Stimulated activated CD4-positive, alpha-beta T cell treated with anti-CD3 and anti-CD28 coated beads, Interleukin-2, amount 100 ng/mL, for 48 hours (primary cell): ENCODE data around the gene MYO19.
"Not testable (repeated sequence)": the region's sequence is repeated elsewhere in the genome, so short reads cannot be mapped to it uniquely, and the experiment has no call there.

ENCODE experiments used
- DNase-seq, 2 donors: peaks; one replicate each; pipeline ENCODE4 v3.0.0-alpha.2; 2020

The MYO19 gene

DNA sequence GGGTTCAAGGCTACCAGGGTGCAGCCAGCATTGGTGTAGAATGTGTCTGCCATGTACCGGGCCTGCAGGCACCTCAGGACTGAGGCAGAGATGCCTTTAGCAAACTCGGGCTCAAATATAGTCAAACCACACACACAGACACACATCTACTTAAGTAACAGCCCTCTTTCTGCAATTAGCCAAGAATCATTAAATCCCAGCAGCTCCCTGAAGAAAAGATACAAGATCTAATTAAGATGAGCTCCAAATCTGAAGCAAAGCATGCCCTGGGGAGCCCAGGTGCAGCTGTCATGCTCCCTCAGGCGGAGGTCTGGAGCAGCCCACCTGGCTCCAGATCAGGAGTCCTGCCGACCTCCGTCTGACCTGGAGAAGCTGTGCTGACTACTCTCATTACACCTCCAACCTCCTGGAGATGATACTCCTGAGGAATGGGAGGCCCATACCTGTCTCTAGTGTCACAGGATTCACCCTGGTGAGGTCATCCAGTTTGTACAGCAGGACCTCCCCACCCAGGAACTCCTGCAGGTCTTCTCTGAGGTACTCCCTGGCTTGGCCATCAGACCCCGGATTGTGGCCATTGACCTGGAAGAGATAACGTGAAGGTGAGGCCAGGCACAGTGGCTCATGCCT, 6.9 kb downstream of the MYO19 start:
- DNase-seq: no peak

GRCh38 chr17:36525888-36526287, 8.8 kb downstream of the MYO19 start:
- no peak for DNase-seq

DNA sequence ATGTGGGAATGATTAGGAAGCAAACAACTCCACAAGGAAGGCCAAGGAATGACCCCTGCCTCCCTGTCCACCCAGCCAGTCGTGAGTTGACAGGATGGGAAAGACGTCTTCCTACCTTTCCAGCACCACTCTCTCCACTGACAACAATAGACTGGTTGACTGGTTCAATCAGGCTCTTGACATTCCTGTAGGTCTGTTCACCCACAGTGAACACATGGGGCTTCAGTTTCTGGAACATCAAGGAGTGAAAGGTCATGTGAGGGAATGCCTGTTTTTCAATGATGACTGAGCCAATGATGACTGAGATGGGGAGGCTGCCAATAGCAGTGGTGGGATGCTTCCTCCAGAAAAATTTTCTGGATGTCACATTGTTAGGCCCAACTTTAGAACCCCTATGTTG, 9.6 kb downstream of the MYO19 start:
- no peak for DNase-seq

DNA sequence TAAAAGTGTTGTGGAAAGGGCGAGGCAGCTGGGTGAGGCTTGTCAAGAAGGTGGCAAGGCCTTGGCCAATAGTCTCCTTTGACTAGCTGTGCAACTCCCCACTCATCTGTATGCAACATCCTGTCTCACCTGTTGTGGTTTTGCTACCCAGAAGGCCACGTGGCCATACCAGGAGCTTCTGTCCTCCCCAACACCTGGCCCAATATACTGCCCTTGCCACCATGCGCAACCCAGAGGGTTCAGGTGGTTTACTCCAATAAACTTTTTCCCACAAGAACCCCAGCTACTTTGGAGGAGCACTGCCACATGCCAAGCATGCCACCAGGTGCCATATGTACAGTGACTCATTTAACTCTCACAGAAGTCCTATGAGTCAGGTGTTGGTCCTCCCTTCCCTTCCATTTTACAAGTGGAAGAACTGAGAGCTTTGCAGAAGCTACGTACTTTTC, 10.2 kb downstream of the MYO19 start:
- DNase-seq: no peak

GRCh38 chr17:36523113-36523512, 11.6 kb downstream of the MYO19 start:
- no peak for DNase-seq

DNA sequence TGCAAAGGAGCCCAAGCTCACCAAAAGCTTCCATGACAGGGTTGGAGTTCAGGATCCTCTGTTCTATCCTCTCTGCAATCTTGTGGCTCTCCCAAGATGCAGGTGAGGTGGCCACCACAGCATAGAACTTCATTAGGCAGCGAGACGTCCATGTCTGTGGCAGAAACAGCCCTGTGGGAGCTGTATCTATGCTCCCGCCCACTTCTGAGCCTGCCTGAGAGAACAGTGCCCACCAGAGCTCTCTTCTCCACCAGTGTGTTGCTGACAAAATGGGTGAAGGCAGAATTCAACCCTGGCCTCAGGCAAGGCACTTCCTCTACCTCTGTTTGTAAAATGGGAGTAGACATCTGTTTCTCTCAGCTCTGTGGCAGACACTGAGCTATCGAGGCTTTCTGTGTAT, 18.8 kb downstream of the MYO19 start:
- DNase-seq: no peak

DNA sequence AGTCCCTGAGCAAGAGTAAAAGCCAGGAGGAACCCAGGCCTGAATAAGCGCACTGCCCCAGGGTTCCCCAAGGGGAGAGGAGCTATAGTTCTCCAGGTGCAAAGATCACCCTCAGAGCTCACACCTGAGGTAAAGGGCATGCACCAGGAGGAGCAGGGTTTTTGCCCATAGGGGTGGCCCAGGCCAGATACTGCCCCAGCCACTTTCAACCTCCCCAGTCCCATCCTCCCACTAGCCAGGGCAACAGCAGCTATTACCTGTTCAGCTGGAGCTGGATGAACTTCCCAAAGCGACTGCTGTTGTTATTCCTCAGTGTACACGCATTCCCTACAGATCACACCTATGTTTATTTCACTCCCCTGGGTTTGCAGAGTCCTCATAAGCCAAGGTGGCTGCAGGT, 19.8 kb downstream of the MYO19 start:
- no peak for DNase-seq

DNA sequence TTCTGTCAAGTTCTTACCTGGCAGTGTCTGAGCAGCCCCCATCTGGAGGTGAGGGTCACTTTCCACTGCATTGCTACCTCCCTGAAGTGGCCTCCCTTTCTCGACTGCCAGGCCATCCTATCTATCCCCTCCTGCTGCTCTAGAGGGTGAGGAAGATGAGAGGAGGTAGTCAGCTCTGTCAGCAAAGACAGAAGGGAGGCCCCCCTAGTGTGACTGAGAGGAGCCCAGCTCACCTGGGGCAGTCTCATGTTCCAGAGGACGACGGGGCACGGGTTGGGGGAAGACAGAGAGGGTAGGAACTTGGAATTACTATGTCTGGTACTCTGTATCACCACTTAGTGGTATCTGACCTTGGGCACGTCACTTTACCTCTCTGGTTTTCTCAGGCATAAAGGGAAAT, 22.0 kb downstream of the MYO19 start:
- no peak for DNase-seq

- no peak for DNase-seq
These were observed 23.5 kb downstream of the MYO19 start for GRCh38 chr17:36511216-36511615.

- no peak for DNase-seq
These were observed 24.0 kb downstream of the MYO19 start for GRCh38 chr17:36510636-36511035.

DNA sequence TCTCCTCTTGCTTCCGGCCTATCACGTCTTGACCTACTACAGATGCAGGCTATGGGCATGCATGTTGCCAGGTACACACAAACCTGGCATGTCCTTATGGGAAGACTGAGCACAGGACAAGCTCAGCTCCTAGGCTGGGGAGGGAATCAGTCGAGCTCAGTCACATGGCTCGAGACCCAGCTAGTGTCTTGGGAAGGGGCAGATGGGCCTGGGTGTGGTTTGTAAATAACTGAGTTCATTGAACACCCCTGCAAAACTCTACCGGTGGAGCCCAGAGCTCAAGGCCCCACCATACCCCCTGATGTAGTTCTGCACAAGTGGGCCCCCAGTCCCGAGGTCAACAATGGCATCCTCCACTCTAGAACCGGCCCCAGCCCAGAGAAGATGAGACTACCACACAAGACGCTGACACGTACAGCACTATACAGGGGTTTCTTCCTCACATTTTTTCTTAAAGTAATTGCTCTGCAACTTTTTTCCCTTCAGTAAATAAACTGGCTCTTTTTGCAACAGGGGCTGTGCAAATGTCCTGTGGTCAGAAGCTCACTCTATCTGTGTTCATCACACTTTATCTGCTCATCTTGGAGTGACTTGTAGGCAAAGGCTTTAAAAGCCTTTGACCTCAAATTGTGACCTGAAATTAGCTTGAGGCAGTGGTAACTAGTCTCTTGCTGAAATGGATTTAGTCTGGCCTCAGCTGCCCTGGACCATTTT, 25.2 kb downstream of the MYO19 start:
- no peak for DNase-seq

DNA sequence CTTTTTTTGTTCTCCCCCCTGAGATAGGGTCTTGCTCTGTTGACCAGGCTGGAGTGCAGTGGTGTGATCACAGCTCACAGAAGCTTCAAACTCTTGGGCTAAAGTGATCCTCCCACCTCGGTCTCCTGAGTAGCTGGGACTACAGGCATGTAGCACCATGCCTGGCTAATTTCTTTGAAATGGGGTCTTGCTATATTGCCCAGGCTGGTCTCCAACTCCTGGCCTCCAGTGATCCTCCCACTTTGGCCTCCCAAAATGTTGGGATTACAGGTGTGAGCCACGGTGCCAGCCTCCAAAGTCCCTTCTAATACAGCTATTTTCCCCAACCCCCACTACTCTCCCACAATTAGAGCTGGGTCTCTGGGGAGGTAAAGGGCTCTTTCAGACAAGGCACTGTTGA, 26.2 kb downstream of the MYO19 start:
- not testable (repeated sequence) for DNase-seq

DNA sequence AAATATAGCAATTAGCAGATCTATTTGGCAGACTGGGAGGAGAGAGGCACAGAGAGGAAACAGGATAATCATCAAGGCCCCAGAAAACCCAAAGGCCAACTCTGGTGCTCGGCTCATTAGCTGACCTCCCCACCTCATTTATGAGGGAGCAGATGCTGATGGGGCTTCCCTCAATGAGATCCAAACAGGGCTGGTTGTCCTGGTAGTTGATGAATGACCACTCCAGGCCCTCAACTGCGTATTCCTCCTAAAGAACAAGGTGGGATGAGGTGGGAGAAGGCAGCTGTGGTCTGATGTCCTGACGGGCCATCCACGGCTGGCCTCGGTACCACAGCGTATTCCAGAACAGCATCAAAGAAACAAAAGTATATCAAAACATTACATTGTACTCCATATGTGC, 27.4 kb downstream of the MYO19 start:
- no peak for DNase-seq

DNA sequence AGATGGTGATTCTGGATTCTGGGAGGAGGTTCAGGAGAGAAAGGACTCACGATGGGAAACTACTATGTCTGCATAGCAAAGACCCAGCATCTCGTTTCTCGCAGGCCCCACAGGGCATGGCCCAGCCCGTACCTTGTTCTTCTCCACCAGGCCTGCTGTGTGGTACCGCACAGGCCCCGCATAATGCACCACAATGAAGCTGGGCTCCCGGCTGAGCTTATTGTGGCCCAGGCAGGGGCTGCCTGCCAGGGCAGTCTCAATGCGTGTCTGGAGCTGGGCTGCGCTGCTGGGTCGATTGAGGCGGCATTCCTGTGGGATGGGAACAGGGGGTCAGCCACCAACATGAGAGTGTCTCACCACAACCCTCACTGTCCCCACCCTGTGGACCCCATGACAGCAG, 27.8 kb downstream of the MYO19 start:
- DNase-seq: no peak

GRCh38 chr17:36506249-36506826, 28.3 kb downstream of the MYO19 start:
- DNase-seq: no peak

- no peak for DNase-seq
These were observed 29.5 kb downstream of the MYO19 start for GRCh38 chr17:36505171-36505570.

DNA sequence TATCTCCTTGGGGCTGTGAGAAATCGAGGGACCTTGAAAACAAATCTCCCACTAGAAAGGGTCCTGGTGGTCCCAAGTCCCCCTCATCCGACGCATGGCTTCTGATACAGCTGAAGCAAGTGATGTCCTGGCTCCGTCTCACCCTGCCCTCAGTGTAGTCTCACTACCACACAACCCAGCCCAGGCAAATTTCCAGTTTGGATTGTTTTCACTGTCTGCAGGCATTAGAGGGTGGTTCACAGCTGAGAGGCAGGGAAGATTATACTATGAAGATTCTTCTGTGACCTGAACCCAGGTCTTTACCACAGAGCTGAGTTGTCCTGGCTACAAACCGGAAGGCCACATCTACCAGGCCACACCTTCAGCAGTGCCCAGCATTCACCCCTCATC, 30.5 kb downstream of the MYO19 start:
- DNase-seq: no peak

GRCh38 chr17:36503456-36504155, 31.1 kb downstream of the MYO19 start:
- no peak for DNase-seq

GRCh38 chr17:36501963-36502362, 32.7 kb downstream of the MYO19 start:
- DNase-seq: no peak

- DNase-seq: no peak
These were observed 33.3 kb downstream of the MYO19 start for GRCh38 chr17:36501351-36501750.

DNA sequence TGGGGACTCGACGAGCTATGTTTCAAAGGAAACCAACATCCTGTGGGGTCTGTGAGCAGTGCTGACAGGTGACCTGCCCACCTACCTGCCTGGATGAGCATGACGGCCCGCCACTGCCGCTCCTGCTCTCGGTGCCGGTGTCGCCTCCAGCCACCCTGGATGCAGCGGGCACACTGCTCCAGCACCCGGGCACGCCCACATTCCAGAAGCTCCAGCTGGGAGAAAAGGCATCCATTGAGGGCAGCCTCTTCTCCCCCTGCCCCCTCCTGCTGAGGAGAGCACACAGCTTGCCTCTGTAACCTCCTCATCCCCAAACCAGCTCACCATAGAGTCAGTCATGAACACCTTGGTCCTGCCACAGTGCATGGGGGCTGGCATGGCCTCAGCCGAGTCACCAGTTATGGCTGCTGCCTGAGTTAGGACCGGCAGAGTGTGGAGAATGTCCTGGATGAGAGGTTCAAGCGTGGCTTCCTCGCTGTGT, 33.9 kb downstream of the MYO19 start:
- DNase-seq: no peak

GRCh38 chr17:36498560-36499300, 35.9 kb downstream of the MYO19 start:
- no peak for DNase-seq

DNA sequence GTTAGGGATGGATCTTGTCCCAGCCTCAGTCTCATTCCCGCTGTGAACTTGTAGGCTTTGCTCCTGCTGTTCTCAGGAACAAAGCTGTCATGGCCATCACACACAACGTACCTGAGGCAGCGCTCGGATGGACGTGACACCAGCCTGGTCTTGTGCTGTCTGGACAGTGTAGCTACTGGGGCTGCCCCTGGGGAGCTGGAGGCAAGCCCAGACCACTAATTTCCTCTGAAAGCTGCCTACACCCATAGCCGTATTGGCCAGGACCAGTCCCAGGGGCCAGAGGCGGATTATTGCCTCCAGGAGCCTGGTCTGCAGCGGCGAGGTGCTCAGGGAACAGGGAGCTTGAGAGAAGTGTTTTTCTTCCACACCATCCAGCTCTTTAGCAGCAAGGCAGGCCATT, 36.5 kb downstream of the MYO19 start:
- DNase-seq: no peak
